ENCODE results near the gene POU6F2. TPM values are rescaled to one million over a fixed set of nuclear protein-coding genes. Genes with fewer than 3 reads are reported as not detected.

Gene POU6F2
- total RNA-seq, 1 experiment from 2014 or later, result not detected

DNA sequence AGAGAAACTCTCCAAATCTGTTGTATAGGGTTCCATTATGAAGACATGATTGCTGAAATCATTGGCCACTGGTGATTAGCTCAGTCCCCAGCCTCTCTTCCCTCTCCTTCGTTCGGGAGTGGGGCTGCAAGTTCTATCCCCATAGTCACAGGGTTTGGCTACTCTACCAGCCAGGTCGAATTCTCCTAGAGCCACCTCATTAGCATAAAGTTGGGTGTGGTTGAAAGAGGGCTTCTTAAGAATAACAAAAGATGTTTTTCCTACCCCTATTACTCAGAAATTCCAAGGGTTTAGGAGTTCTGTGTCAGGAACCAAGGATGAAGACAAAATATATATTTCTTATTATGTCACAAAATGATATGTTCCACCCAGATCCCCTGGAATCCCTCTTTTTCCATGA is 422.3 kb downstream of the POU6F2 start:
- DNase-seq (ENCODE audit: low read depth, low spot score) (no peak), ATAC-seq (no peak)
- no TSS peak for BruUV-seq (replicated peaks)
- H3K4me1 ChIP-seq (ENCODE audit: control insufficient read depth, insufficient read depth, low read length), result no peaks in the 10 kb centered on the region
- no peak for TF ChIP-seq POLR2AphosphoS5 (IDR thresholded peaks at IDR 0.05; ENCODE audit: low read depth, low read length)
- TF ChIP-seq TCF7L2 (IDR thresholded peaks at IDR 0.05; ENCODE audit: low read depth, low read length), result no peak
- TF ChIP-seq SIN3A (IDR thresholded peaks at IDR 0.05; ENCODE audit: borderline replicate concordance, insufficient read depth, low read depth, low read length), result no peak
- TF ChIP-seq, protein P1, sequence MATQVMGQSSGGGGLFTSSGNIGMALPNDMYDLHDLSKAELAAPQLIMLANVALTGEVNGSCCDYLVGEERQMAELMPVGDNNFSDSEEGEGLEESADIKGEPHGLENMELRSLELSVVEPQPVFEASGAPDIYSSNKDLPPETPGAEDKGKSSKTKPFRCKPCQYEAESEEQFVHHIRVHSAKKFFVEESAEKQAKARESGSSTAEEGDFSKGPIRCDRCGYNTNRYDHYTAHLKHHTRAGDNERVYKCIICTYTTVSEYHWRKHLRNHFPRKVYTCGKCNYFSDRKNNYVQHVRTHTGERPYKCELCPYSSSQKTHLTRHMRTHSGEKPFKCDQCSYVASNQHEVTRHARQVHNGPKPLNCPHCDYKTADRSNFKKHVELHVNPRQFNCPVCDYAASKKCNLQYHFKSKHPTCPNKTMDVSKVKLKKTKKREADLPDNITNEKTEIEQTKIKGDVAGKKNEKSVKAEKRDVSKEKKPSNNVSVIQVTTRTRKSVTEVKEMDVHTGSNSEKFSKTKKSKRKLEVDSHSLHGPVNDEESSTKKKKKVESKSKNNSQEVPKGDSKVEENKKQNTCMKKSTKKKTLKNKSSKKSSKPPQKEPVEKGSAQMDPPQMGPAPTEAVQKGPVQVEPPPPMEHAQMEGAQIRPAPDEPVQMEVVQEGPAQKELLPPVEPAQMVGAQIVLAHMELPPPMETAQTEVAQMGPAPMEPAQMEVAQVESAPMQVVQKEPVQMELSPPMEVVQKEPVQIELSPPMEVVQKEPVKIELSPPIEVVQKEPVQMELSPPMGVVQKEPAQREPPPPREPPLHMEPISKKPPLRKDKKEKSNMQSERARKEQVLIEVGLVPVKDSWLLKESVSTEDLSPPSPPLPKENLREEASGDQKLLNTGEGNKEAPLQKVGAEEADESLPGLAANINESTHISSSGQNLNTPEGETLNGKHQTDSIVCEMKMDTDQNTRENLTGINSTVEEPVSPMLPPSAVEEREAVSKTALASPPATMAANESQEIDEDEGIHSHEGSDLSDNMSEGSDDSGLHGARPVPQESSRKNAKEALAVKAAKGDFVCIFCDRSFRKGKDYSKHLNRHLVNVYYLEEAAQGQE (IDR thresholded peaks at IDR 0.05; ENCODE audit: insufficient read depth in 1 of 2, low read depth in 2 of 2, low read length in 1 of 2), result no peak
- TF ChIP-seq, protein P2, sequence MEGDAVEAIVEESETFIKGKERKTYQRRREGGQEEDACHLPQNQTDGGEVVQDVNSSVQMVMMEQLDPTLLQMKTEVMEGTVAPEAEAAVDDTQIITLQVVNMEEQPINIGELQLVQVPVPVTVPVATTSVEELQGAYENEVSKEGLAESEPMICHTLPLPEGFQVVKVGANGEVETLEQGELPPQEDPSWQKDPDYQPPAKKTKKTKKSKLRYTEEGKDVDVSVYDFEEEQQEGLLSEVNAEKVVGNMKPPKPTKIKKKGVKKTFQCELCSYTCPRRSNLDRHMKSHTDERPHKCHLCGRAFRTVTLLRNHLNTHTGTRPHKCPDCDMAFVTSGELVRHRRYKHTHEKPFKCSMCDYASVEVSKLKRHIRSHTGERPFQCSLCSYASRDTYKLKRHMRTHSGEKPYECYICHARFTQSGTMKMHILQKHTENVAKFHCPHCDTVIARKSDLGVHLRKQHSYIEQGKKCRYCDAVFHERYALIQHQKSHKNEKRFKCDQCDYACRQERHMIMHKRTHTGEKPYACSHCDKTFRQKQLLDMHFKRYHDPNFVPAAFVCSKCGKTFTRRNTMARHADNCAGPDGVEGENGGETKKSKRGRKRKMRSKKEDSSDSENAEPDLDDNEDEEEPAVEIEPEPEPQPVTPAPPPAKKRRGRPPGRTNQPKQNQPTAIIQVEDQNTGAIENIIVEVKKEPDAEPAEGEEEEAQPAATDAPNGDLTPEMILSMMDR (IDR thresholded peaks at IDR 0.05), result no peak
- CTCF ChIA-PET, result interaction anchor here (0.7 kb wide), 1 partner anchor 12 kb away, joined by 3 read pairs; no protein-coding TSS in a partner anchor
- H3K9me3 ChIP-seq (ENCODE audit: control insufficient read depth, insufficient read depth, low read depth, low read length), result no peaks in the 10 kb centered on the region
- POLR2A ChIA-PET, result no interaction called here
- intact Hi-C loops (cut with micrococcal nuclease; ENCODE audit: unreplicated experiment) (no loop called here), in situ Hi-C loops (cut with HindIII; ENCODE audit: low pct_unique_long_range_greater_than_20kb, low sequenced_read_pairs) (no loop called here)
- no peaks in the 10 kb centered on the region for H3K36me3 ChIP-seq (ENCODE audit: control insufficient read depth, insufficient read depth, low read length)
- H3K27me3 ChIP-seq (ENCODE audit: control insufficient read depth, insufficient read depth, low read length), result peaks cover 12% of the 10 kb centered on the region
- H3K4me3 ChIP-seq (ENCODE audit: low read depth in 2 of 2, low read length in 2 of 2), result no peak overlapping the region
- no peak overlapping the region for H3K27ac ChIP-seq (ENCODE audit: low read length)

GRCh38 chr7:39400836-39401235 is 423.1 kb downstream of the POU6F2 start:
- intact Hi-C loops (cut with micrococcal nuclease; ENCODE audit: unreplicated experiment), result no loop called here
- ChIA-PET POLR2A (no interaction called here), CTCF (interaction anchor here (0.7 kb wide), 1 partner anchor 11 kb away, joined by 3 read pairs; no protein-coding TSS in a partner anchor)
- H3K4me1 ChIP-seq (ENCODE audit: control insufficient read depth, insufficient read depth, low read length), result no peaks in the 10 kb centered on the region
- no peaks in the 10 kb centered on the region for H3K36me3 ChIP-seq (ENCODE audit: control insufficient read depth, insufficient read depth, low read length)
- H3K27me3 ChIP-seq (ENCODE audit: control insufficient read depth, insufficient read depth, low read length), result peaks cover 15% of the 10 kb centered on the region
- no peak for DNase-seq (ENCODE audit: low read depth, low spot score)
- H3K4me3 ChIP-seq (ENCODE audit: low read depth in 2 of 2, low read length in 2 of 2), result no peak overlapping the region
- TF ChIP-seq, protein P2 (IDR thresholded peaks at IDR 0.05), result no peak
- TF ChIP-seq SIN3A (IDR thresholded peaks at IDR 0.05; ENCODE audit: borderline replicate concordance, insufficient read depth, low read depth, low read length) (no peak), TCF7L2 (IDR thresholded peaks at IDR 0.05; ENCODE audit: low read depth, low read length) (no peak), POLR2AphosphoS5 (IDR thresholded peaks at IDR 0.05; ENCODE audit: low read depth, low read length) (no peak)
- TF ChIP-seq, protein P1 (IDR thresholded peaks at IDR 0.05; ENCODE audit: insufficient read depth in 1 of 2, low read depth in 2 of 2, low read length in 1 of 2), result no peak
- no peaks in the 10 kb centered on the region for H3K9me3 ChIP-seq (ENCODE audit: control insufficient read depth, insufficient read depth, low read depth, low read length)
- no peak for ATAC-seq
- in situ Hi-C loops (cut with HindIII; ENCODE audit: low pct_unique_long_range_greater_than_20kb, low sequenced_read_pairs), result no loop called here
- H3K27ac ChIP-seq (ENCODE audit: low read length), result no peak overlapping the region
- no TSS peak for BruUV-seq (replicated peaks)
